Measurements from ENCODE around the gene CGRRF1.

GRCh38 chr14:54529811-54530210 lies 20.1 kb downstream of the CGRRF1 start:
- TF ChIP-seq SUZ12 (IDR thresholded peaks at IDR 0.05; ENCODE audit: extremely low read depth, insufficient read depth, insufficient read length) (no peak), YY1 (IDR thresholded peaks at IDR 0.05; ENCODE audit: insufficient read depth, insufficient read length) (no peak)

Measured in NT2/D1 (cell line).